ENCODE data around the gene HSPA1A. TPM values are rescaled to one million over a fixed set of nuclear protein-coding genes. Genes with fewer than 3 reads are reported as not detected.

The HSPA1A gene
- total RNA-seq, 4 donors from 2014 or later = 85.8 to 205 (median 111) TPM

GRCh38 chr6:31825553-31825952, 10.2 kb downstream of the HSPA1A start:
- ATAC-seq (no peak), DNase-seq (no peak)
- no peak overlapping the region for H3K4me3 ChIP-seq
- H3K36me3 ChIP-seq = no peaks in the 10 kb centered on the region
- intact Hi-C loops (cut with DNase I; ENCODE audit: low total_unique reads) = loop anchor here (10.0 kb wide), 1 partner anchor 1211 kb away; the partner anchor contains the start of genes MRPS18B and PPP1R10
- TF ChIP-seq POLR2A (IDR thresholded peaks at IDR 0.05) = no peak
- TF ChIP-seq CTCF (IDR thresholded peaks at IDR 0.05 in 4 of 5, conservative IDR thresholded peaks at IDR 0.05 in 1 of 5) = no peak
- H3K27me3 ChIP-seq = no peaks in the 10 kb centered on the region
- H3K4me1 ChIP-seq = peaks cover 38% of the 10 kb centered on the region in 2 donors
- in situ Hi-C loops (cut with MboI; ENCODE audit: low sequenced_read_pairs in 4 of 4) = no loop called here
- peak overlapping the region; percentile 97 to 98 (median 97) for H3K27ac ChIP-seq
- H3K9me3 ChIP-seq = no peaks in the 10 kb centered on the region

- TF ChIP-seq CTCF (IDR thresholded peaks at IDR 0.05 in 4 of 5, conservative IDR thresholded peaks at IDR 0.05 in 1 of 5) (no peak), POLR2A (IDR thresholded peaks at IDR 0.05) (no peak)
- peaks cover 37 to 39% of the 10 kb centered on the region in 2 donors for H3K4me1 ChIP-seq
- in situ Hi-C loops (cut with MboI; ENCODE audit: low sequenced_read_pairs in 4 of 4) = no loop called here
Measured at GRCh38 chr6:31826793-31827285, 11.5 kb downstream of the HSPA1A start.

GRCh38 chr6:31827286-31828079, 12.1 kb downstream of the HSPA1A start, which contains the start of gene HSPA1B:
Gene HSPA1B, plus strand, starts transcription at chr6:31827738. Its CDS starts 213 bp downstream, at chr6:31827951.
- no peaks in the 10 kb centered on the region for H3K36me3 ChIP-seq
- DNase-seq (peak; percentile 100), ATAC-seq (peak; percentile 79 to 80)
- no peaks in the 10 kb centered on the region for H3K9me3 ChIP-seq
- H3K4me3 ChIP-seq = peak within 1 kb of the TSS; percentile 73 to 92 (median 76)
- TF ChIP-seq POLR2A (IDR thresholded peaks at IDR 0.05) = peak; percentile 100
- peak in 2 of 5 experiments; percentile 16 to 17 for TF ChIP-seq CTCF (IDR thresholded peaks at IDR 0.05 in 4 of 5, conservative IDR thresholded peaks at IDR 0.05 in 1 of 5)
- in situ Hi-C loops (cut with MboI; ENCODE audit: low sequenced_read_pairs in 4 of 4) (no loop called here), intact Hi-C loops (cut with DNase I; ENCODE audit: low total_unique reads) (loop anchor here (1.0 to 10.0 kb wide), 2 partner anchors 124 to 1213 kb away; partner anchors contain the start of genes ABHD16A, MRPS18B and PPP1R10)
- no peaks in the 10 kb centered on the region for H3K27me3 ChIP-seq
- H3K27ac ChIP-seq = peak within 1 kb of the TSS; percentile 97 to 98 (median 97)
- peaks cover 37 to 39% of the 10 kb centered on the region in 2 donors for H3K4me1 ChIP-seq

More at GRCh38 chr6:31826793-31827285, 11.5 kb downstream of the HSPA1A start:
- peak; percentile 81 to 87 for DNase-seq
- no peaks in the 10 kb centered on the region for H3K36me3 ChIP-seq
- ATAC-seq = peak; percentile 22 to 28
- intact Hi-C loops (cut with DNase I; ENCODE audit: low total_unique reads) = loop anchor here (1.0 to 10.0 kb wide), 2 partner anchors 124 to 1212 kb away; partner anchors contain the start of genes ABHD16A, MRPS18B and PPP1R10
- H3K9me3 ChIP-seq = no peaks in the 10 kb centered on the region
- H3K27me3 ChIP-seq = no peaks in the 10 kb centered on the region
- H3K4me3 ChIP-seq = peak overlapping the region; percentile 48 to 76 (median 62)
- peak overlapping the region; percentile 97 to 98 (median 97) for H3K27ac ChIP-seq

GRCh38 chr6:31829633-31830283, 14.4 kb downstream of the HSPA1A start:
- H3K9me3 ChIP-seq = no peaks in the 10 kb centered on the region
- in situ Hi-C loops (cut with MboI; ENCODE audit: low sequenced_read_pairs in 4 of 4) = loop anchor here in 2 of 4 donors (10.0 kb wide), 3 partner anchors 55 to 155 kb away; partner anchors contain the start of genes VWA7 (in 2 of the 2) and LY6G5C (in 1 of the 2)
- ATAC-seq = no peak
- intact Hi-C loops (cut with DNase I; ENCODE audit: low total_unique reads) = loop anchor here (1.0 to 10.0 kb wide), 6 partner anchors 34 to 1215 kb away; partner anchors contain the start of genes ATP6V1G2, CSNK2B, DDX39B and LY6G5B
- peak overlapping the region; percentile 67 to 78 (median 73) for H3K4me3 ChIP-seq
- peak overlapping the region; percentile 87 to 97 (median 92) for H3K27ac ChIP-seq
- H3K36me3 ChIP-seq = no peaks in the 10 kb centered on the region
- no peaks in the 10 kb centered on the region for H3K27me3 ChIP-seq
- DNase-seq = peak in 1 of 2 donors; percentile 64
- TF ChIP-seq POLR2A (IDR thresholded peaks at IDR 0.05) (no peak), CTCF (IDR thresholded peaks at IDR 0.05 in 4 of 5, conservative IDR thresholded peaks at IDR 0.05 in 1 of 5) (peak; percentile 35 to 73 (median 43))
- H3K4me1 ChIP-seq = peaks cover 26 to 32% of the 10 kb centered on the region in 2 donors

Measured in gastrocnemius medialis (tissue), 4 donors.